Smooth muscle cell (in vitro differentiated cells): ENCODE measurements around the gene SLC7A4. TPM values are rescaled to one million over a fixed set of nuclear protein-coding genes. Genes with fewer than 3 reads are reported as not detected.

Source experiments
- DNase-seq: peaks from one replicate; lab custom pipeline; 2025; ENCODE audit not compliant: unreplicated experiment; lab: John Stamatoyannopoulos, UW
- H2AFZ ChIP-seq: fragments of 200-600 bp; sonication (generic); 2 replicates; pipeline ENCODE4 v1.6.0; 2016; ENCODE audit warnings: antibody characterized with exemption, low read depth, mild to moderate bottlenecking
- H3F3A ChIP-seq: fragments of 200-600 bp; sonication (generic); 2 replicates; pipeline ENCODE4 v1.6.0; 2017; ENCODE audit warnings: antibody characterized with exemption, low read depth
- H3K27ac ChIP-seq: fragments of 200-600 bp; sonication (generic); 2 replicates; pipeline ENCODE4 v1.5.1; 2016; ENCODE audit warnings: low read depth, mild to moderate bottlenecking
- H3K27me3 ChIP-seq: fragments of 200-600 bp; sonication (generic); 2 replicates; pipeline ENCODE4 v1.6.1; 2016; ENCODE audit warnings: low read depth, mild to moderate bottlenecking
- H3K36me3 ChIP-seq: fragments of 200-600 bp; sonication (generic); 2 replicates; pipeline ENCODE4 v1.5.1; 2016; ENCODE audit warnings: low read depth
- H3K4me1 ChIP-seq: fragments of 200-600 bp; sonication (generic); 2 replicates; pipeline ENCODE4 v1.5.1; 2016; ENCODE audit warnings: low read depth
- H3K4me2 ChIP-seq: fragments of 200-600 bp; sonication (generic); 2 replicates; pipeline ENCODE4 v1.6.0; 2016; ENCODE audit warnings: mild to moderate bottlenecking
- H3K4me3 ChIP-seq: fragments of 200-600 bp; sonication (generic); 2 replicates; pipeline ENCODE4 v1.5.1; 2016; ENCODE audit warnings: mild to moderate bottlenecking
- H3K79me2 ChIP-seq: fragments of 200-600 bp; sonication (generic); 2 replicates; pipeline ENCODE4 v1.6.0; 2016; ENCODE audit warnings: low read depth, mild to moderate bottlenecking
- H3K9ac ChIP-seq: fragments of 200-600 bp; sonication (generic); 2 replicates; pipeline ENCODE4 v1.6.0; 2016; ENCODE audit warnings: low read depth
- H3K9me3 ChIP-seq: fragments of 200-600 bp; sonication (generic); replicated peaks from 2 replicates; pipeline ENCODE4 v1.5.1; 2016; ENCODE audit warnings: low read depth
- H4K20me1 ChIP-seq: fragments of 200-600 bp; sonication (generic); 2 replicates; pipeline ENCODE4 v1.6.0; 2016; ENCODE audit warnings: low read depth
- WGBS: methylation state at CpG from one replicate; pipeline ENCODE4 v1.1.7; 2016; ENCODE audit warnings: low lambda C conversion rate; 5-methylcytosine and 5-hydroxymethylcytosine counted together
- polyA plus RNA-seq: library from polyadenylated mRNA; unstranded; fragments of >200 nt; fragmentation: Nextera tagmentation; extraction: Ambion mirVana; gene quantifications from 2 replicates; pipeline ENCODE4 v1.2.1, GENCODE V29; 2016
- total RNA-seq: library from RNA; depleted of rRNA; stranded (reverse); fragments of >200 nt; gene quantifications from 2 replicates; pipeline ENCODE4 v1.2.3, GENCODE V29; 2014
- TF ChIP-seq, protein P1 (sequence below): fragments of 200-600 bp; sonication (generic); IDR thresholded peaks from 2 replicates; pipeline ENCODE4 v1.5.1; 2017; ENCODE audit warnings: borderline replicate concordance, mild to moderate bottlenecking, antibody characterized with exemption; ENCODE audit not compliant: insufficient read depth, poor library complexity, severe bottlenecking

Gene SLC7A4
- total and polyA plus RNA-seq, 2 experiments from 2014 or later = 0.30 to 1.5 TPM

- Histone ChIP-seq H3K79me2 (no peaks in the 10 kb centered on the region), H4K20me1 (no peaks in the 10 kb centered on the region), H3K9ac (no peak overlapping the region), H3F3A (peaks cover 13% of the 10 kb centered on the region), H3K9me3 (no peaks in the 10 kb centered on the region), H3K4me3 (peak overlapping the region; percentile 12), H3K4me2 (peak overlapping the region; percentile 81), H3K36me3 (no peaks in the 10 kb centered on the region), H2AFZ (peak overlapping the region; percentile 2), H3K4me1 (peaks cover 3% of the 10 kb centered on the region), H3K27ac (no peak overlapping the region), H3K27me3 (peaks cover 17% of the 10 kb centered on the region)
- no peak for DNase-seq
- WGBS = 69% methylated on average over 12 of the region's 12 CpGs
- TF ChIP-seq, protein P1, sequence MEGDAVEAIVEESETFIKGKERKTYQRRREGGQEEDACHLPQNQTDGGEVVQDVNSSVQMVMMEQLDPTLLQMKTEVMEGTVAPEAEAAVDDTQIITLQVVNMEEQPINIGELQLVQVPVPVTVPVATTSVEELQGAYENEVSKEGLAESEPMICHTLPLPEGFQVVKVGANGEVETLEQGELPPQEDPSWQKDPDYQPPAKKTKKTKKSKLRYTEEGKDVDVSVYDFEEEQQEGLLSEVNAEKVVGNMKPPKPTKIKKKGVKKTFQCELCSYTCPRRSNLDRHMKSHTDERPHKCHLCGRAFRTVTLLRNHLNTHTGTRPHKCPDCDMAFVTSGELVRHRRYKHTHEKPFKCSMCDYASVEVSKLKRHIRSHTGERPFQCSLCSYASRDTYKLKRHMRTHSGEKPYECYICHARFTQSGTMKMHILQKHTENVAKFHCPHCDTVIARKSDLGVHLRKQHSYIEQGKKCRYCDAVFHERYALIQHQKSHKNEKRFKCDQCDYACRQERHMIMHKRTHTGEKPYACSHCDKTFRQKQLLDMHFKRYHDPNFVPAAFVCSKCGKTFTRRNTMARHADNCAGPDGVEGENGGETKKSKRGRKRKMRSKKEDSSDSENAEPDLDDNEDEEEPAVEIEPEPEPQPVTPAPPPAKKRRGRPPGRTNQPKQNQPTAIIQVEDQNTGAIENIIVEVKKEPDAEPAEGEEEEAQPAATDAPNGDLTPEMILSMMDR = no peak
These were observed 717 bp upstream of the SLC7A4 start for GRCh38 chr22:21032868-21033688.

- H2AFZ ChIP-seq = no peak overlapping the region
- no peaks in the 10 kb centered on the region for H4K20me1 ChIP-seq
- H3K4me1 ChIP-seq = peaks cover 3% of the 10 kb centered on the region
- no peaks in the 10 kb centered on the region for H3K9me3 ChIP-seq
- H3K79me2 ChIP-seq = no peaks in the 10 kb centered on the region
- WGBS = 89% methylated on average over 16 of the region's 18 CpGs
- no peak overlapping the region for H3K27ac ChIP-seq
- peak overlapping the region; percentile 12 for H3K4me3 ChIP-seq
- peaks cover 4% of the 10 kb centered on the region for H3F3A ChIP-seq
- H3K27me3 ChIP-seq = peaks cover 17% of the 10 kb centered on the region
- TF ChIP-seq, protein P1 = no peak
- H3K36me3 ChIP-seq = no peaks in the 10 kb centered on the region
- H3K9ac ChIP-seq = no peak overlapping the region
- H3K4me2 ChIP-seq = peak overlapping the region; percentile 81
- DNase-seq = no peak
These were observed 770 bp downstream of the SLC7A4 start for GRCh38 chr22:21031545-21032036.

- no peaks in the 10 kb centered on the region for H3K79me2 ChIP-seq
- no peak for DNase-seq
- no peaks in the 10 kb centered on the region for H3K36me3 ChIP-seq
- no peak overlapping the region for H2AFZ ChIP-seq
- WGBS = 94% methylated on average over 40 of the region's 40 CpGs
- no peak overlapping the region for H3K9ac ChIP-seq
- no peak overlapping the region for H3K27ac ChIP-seq
- no peaks in the 10 kb centered on the region for H3K9me3 ChIP-seq
- TF ChIP-seq, protein P1 = no peak
- H3K4me3 ChIP-seq = no peak overlapping the region
- H3K27me3 ChIP-seq = peaks cover 17% of the 10 kb centered on the region
- H3K4me2 ChIP-seq = no peak overlapping the region
- H3F3A ChIP-seq = no peaks in the 10 kb centered on the region
- peaks cover 3% of the 10 kb centered on the region for H3K4me1 ChIP-seq
- H4K20me1 ChIP-seq = no peaks in the 10 kb centered on the region
These were observed 1.5 kb downstream of the SLC7A4 start for GRCh38 chr22:21030621-21031544.
